ENCODE results near the gene CACNB1.
"Not testable (repeated sequence)": the region's sequence is repeated elsewhere in the genome, so short reads cannot be mapped to it uniquely, and the experiment has no call there.

Gene CACNB1

GRCh38 chr17:39173526-39174274, 23.8 kb downstream of the CACNB1 start:
- DNase-seq = no peak

- no peak for DNase-seq
These were observed 24.4 kb downstream of the CACNB1 start for GRCh38 chr17:39173080-39173479.

GRCh38 chr17:39171933-39172332, 25.5 kb downstream of the CACNB1 start:
- DNase-seq = no peak

DNA sequence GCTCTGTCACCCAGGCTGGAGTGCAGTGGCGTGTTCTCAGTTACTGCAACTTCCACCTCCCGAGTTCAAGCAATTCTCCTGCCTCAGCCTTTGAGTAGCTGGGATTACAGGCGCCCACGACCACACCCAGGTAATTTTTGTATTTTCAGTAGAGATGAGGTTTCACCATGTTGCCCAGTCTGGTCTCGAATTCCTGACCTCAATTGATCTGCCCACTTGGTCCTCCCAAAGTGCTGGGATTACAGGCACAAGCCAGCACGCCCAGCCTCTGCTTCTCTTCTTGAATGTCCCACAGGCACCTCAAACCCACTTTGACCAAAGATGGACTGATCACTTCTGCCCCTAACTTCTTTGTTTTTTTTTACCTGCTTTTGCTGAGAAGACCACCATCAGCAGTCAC, 26.9 kb downstream of the CACNB1 start:
- no peak for DNase-seq

DNA sequence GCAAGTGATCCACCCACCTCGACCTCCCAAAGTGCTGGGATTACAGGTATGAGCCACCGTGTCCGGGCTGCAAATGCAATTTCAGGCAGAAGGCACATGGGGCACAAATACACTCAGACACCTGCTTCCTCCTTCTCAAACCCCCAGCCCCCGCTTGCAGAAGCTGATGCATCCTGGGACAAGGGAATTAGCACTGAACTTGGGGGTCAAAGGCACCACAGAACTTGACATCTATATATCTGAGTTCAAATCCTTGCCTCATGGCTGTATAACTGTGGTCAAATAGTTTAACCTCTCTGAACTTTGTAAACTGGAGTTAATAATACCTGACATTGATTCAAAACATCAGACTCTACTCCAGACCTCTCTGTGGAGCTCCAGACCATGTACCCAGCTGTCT, 27.4 kb downstream of the CACNB1 start:
- no peak for DNase-seq

- no peak for DNase-seq
These were observed 28.0 kb downstream of the CACNB1 start for GRCh38 chr17:39169518-39169917.

DNA sequence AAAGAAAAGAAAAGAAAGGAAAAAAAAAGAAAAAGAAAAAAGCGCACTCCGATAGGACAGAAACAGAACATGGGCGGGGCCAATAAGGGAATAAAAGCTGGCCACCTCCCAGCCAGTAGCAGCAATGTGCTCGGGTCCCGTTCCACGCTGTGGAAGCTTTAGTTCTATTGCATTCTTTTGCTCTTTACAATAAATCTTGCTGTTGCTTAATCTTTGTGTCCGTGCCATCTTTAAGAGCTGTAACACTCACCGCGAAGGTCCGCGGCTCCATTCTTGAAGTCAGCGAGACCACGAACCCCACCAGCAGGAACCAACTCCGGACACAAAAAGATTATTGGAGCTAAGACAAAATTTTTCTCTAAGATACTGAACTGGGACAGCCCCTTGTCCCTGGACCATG, 28.4 kb downstream of the CACNB1 start:
- DNase-seq = no peak

- not testable (repeated sequence) for DNase-seq
These were observed 29.0 kb downstream of the CACNB1 start for GRCh38 chr17:39168503-39168902.

GRCh38 chr17:39167476-39167875, 30.0 kb downstream of the CACNB1 start:
- DNase-seq = no peak

GRCh38 chr17:39166437-39167335, 30.8 kb downstream of the CACNB1 start:
- DNase-seq = no peak

- no peak for DNase-seq
These were observed 31.6 kb downstream of the CACNB1 start, which contains the start of gene ARL5C for GRCh38 chr17:39165841-39166349. Gene ARL5C, minus strand, starts transcription at chr17:39166161. Its CDS starts 401 bp downstream, at chr17:39165760.

- DNase-seq = no peak
These were observed 32.2 kb downstream of the CACNB1 start for GRCh38 chr17:39165178-39165840.

DNA sequence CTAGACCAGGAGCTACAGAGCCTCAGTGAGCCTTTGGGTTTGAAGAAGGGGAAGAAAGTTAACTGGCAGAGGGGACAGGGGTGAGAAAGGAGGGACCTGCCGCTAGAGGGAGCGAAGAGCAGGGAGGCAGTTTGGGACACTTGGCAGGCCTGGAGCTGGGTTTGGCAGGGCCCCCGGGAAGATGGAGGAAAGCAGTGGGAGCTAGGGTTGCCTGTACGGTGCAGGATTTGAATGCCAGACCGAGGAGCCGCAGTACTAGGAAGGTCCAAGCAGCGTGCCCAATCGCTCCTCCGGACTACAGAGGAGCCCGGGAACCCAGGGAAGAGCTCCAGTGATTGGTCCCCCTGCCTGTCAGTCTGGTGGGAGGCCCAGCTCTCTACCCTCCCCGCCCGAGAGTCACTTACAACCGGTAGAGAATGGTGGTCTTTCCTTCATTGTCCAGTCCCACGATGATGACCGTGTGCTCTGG, 32.8 kb downstream of the CACNB1 start:
- DNase-seq = no peak

- DNase-seq = no peak
These were observed 35.5 kb downstream of the CACNB1 start for GRCh38 chr17:39161962-39162361.

DNA sequence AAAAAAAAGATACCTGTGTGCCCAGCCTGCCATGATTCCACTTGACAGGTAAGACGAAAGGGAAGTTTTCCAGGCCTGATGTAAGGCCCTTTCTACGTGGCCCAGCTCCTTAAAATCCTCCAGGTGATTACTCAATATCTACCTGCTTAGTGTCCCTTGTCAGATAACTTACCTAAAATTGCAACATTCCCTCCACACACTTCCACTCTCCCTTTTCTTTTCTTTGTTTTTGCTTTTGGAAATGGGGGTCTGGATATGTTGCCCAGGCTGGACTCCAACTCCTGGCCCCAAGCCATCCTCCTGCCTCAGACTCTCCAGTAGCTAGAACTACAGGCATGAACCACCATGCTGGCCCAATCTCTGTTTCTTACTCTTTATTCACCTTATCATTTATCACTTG, 38.8 kb downstream of the CACNB1 start:
- DNase-seq = no peak

DNA sequence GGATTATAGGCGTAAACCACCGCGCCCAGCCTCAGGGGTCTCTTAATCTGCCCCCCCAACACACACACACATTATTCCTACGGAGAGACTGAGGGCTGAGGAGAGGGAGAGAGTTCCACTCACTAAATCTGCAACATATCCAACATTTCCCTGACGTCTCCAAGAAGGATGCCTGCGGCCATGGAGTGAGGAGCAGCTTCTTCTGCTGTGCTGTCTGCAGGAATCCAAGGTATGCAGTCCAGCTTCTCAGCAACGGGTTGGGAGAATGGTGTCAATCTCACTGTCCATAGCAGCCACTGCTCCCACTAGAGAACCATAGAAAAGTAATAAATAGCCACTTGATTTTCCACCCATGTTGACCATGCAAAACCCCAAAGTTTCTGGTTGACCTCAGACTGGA, 41.0 kb downstream of the CACNB1 start:
- no peak for DNase-seq

GRCh38 chr17:39155654-39156053, 41.8 kb downstream of the CACNB1 start:
- no peak for DNase-seq

- DNase-seq = peak; percentile 69
These were observed 43.8 kb downstream of the CACNB1 start for GRCh38 chr17:39153599-39154051.

- DNase-seq = no peak
These were observed 45.3 kb downstream of the CACNB1 start for GRCh38 chr17:39151943-39152818.

GRCh38 chr17:39151150-39151942, 46.1 kb downstream of the CACNB1 start, which contains the start of gene PLXDC1:
Gene PLXDC1, minus strand, starts transcription at chr17:39151637. Its CDS starts 200 bp downstream, at chr17:39151437.
- no peak for DNase-seq

GRCh38 chr17:39150795-39151149, 46.7 kb downstream of the CACNB1 start:
- no peak for DNase-seq
